Osteocyte (in vitro differentiated cells): ENCODE measurements around the gene FOXC1. TPM values are rescaled to one million over a fixed set of nuclear protein-coding genes. Genes with fewer than 3 reads are reported as not detected.

Experiments used
- DNase-seq: peaks from one replicate; pipeline ENCODE4 v3.0.0; 2021; ENCODE audit warnings: mixed read lengths; ENCODE audit not compliant: unreplicated experiment; ENCODE audit errors: extremely low spot score
- H3K27ac Mint-ChIP-seq: one replicate; pipeline ENCODE4 v1.8.0; 2021; ENCODE audit warnings: mild to moderate bottlenecking, mixed read lengths; ENCODE audit not compliant: unreplicated experiment
- H3K27me3 Mint-ChIP-seq: one replicate; pipeline ENCODE4 v1.8.0; 2021; ENCODE audit warnings: mixed read lengths; ENCODE audit not compliant: unreplicated experiment
- H3K36me3 Mint-ChIP-seq: one replicate; pipeline ENCODE4 v1.8.0; 2021; ENCODE audit warnings: mixed read lengths; ENCODE audit not compliant: unreplicated experiment
- H3K4me1 Mint-ChIP-seq: one replicate; pipeline ENCODE4 v1.8.0; 2021; ENCODE audit warnings: mixed read lengths; ENCODE audit not compliant: unreplicated experiment
- H3K4me3 Mint-ChIP-seq: one replicate; pipeline ENCODE4 v1.8.0; 2021; ENCODE audit warnings: mild to moderate bottlenecking, moderate library complexity, mixed read lengths; ENCODE audit not compliant: unreplicated experiment
- H3K9me3 Mint-ChIP-seq: one replicate; pipeline ENCODE4 v1.8.0; 2021; ENCODE audit warnings: mixed read lengths; ENCODE audit not compliant: unreplicated experiment
- total RNA-seq: library from RNA; stranded (reverse); gene quantifications from 2 replicates; pipeline ENCODE4 v1.2.1, GENCODE V29; 2021
- TF ChIP-seq, protein P1 (sequence below): fragments of 200-600 bp; sonication (generic); IDR thresholded peaks from 2 replicates; pipeline ENCODE4 v1.5.0; 2021; ENCODE audit warnings: antibody characterized with exemption, mild to moderate bottlenecking, moderate library complexity

FOXC1 gene
- total RNA-seq, 1 donor from 2014 or later: 106 TPM

DNA sequence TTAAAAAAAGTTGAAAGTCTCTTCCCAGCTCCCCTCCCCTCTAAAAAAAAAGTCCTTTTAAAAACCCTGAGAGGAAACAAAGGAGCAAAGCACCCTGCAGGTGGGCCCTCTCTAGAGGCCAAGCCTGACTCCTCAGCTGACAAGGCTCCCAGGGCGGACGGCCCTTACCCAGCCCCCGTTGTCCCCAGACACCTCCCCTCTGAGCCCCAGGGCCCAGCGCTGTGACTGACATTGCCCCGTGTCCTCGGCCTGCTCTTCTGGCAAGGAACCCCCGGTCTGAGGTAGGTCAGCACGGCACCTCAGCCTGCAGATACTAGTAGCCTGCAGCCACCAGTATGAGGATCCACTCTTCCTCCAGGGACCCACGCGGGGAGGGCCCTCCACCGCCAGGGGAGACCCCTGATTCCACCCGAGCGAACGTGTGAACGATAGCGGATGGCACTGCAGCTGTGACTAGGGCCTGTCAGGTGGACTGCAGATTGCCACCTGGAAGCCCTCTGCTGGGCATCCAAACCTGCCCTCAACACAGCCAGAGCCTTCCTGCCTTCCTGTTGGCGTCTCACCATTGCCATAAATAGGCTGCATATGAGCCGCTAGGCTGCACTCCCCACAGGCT is 34.2 kb downstream of the FOXC1 start:
- Mint-ChIP-seq H3K36me3 (peaks cover 9% of the 10 kb centered on the region), H3K4me1 (peaks cover 2% of the 10 kb centered on the region), H3K27ac (no peak overlapping the region), H3K27me3 (no peaks in the 10 kb centered on the region), H3K9me3 (no peaks in the 10 kb centered on the region), H3K4me3 (no peak overlapping the region)
- TF ChIP-seq, protein P1, sequence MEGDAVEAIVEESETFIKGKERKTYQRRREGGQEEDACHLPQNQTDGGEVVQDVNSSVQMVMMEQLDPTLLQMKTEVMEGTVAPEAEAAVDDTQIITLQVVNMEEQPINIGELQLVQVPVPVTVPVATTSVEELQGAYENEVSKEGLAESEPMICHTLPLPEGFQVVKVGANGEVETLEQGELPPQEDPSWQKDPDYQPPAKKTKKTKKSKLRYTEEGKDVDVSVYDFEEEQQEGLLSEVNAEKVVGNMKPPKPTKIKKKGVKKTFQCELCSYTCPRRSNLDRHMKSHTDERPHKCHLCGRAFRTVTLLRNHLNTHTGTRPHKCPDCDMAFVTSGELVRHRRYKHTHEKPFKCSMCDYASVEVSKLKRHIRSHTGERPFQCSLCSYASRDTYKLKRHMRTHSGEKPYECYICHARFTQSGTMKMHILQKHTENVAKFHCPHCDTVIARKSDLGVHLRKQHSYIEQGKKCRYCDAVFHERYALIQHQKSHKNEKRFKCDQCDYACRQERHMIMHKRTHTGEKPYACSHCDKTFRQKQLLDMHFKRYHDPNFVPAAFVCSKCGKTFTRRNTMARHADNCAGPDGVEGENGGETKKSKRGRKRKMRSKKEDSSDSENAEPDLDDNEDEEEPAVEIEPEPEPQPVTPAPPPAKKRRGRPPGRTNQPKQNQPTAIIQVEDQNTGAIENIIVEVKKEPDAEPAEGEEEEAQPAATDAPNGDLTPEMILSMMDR: no peak
- no peak for DNase-seq

DNA sequence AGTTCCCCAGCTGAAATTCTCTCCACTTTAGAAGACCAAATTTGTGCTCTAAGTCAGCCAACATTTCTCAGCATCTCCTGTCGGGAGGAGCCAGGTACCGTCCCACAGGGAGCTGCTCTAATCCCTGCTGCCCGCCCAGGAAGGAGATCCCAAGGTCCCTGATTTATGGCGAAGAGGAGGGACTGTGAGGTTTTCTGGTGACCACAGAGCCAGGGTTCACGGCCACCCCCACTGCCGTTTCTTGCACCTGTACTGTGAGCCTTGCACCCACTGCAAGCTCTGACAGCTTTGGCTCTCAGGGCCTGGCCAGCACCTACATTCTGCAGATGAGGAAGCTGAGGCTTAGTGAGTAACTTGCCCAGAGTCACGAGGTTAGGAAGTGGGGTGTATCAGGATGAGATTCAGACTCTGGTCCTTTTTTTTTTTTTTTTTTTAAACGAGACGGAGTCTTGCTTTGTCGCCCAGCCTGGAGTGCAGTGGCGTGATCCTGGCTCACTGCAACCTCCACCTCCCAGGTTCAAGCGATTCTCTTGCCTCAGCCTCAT is 34.9 kb downstream of the FOXC1 start:
- Mint-ChIP-seq H3K27ac (no peak overlapping the region), H3K4me1 (peaks cover 2% of the 10 kb centered on the region), H3K4me3 (no peak overlapping the region), H3K9me3 (no peaks in the 10 kb centered on the region), H3K27me3 (no peaks in the 10 kb centered on the region), H3K36me3 (peaks cover 9% of the 10 kb centered on the region)
- TF ChIP-seq, protein P1: no peak
- DNase-seq: no peak

DNA sequence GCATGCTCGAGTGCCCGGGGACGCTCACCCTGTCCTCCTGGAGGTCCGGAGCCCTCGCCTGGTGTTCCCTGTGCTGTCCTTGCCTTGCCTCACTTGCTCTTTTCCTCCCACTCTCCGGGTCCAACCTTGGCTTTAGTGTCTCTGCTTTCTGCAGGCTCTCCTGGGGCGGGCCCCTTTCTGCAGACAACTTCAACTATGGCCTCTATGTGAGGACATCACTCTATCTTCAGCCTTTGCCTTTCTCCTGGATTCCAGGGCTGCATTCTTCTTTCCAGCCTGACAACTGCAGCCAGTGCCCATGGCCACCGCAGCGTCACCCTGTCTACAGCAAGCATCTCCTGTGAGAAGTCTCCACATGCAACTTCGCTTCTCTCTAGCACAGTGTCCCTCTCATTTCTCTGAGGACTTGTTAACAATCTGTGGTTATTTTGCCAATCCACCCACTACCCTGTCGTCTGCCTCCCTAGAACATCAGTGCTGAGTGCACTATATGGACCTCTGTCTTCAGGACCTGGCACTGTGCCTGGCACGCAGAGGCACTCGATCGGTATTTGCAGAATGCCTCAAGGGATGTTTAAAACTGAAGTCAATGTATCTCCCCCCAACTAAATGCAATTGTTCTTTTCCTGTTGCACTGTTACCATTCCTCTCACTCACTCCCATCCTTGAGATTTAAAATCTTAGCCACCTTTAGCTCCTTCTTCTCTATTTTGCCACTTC is 35.9 kb downstream of the FOXC1 start:
- DNase-seq: no peak
- Mint-ChIP-seq H3K27ac (no peak overlapping the region), H3K36me3 (peaks cover 9% of the 10 kb centered on the region), H3K4me1 (peaks cover 2% of the 10 kb centered on the region), H3K27me3 (no peaks in the 10 kb centered on the region), H3K9me3 (no peaks in the 10 kb centered on the region), H3K4me3 (no peak overlapping the region)
- TF ChIP-seq, protein P1: no peak

DNA sequence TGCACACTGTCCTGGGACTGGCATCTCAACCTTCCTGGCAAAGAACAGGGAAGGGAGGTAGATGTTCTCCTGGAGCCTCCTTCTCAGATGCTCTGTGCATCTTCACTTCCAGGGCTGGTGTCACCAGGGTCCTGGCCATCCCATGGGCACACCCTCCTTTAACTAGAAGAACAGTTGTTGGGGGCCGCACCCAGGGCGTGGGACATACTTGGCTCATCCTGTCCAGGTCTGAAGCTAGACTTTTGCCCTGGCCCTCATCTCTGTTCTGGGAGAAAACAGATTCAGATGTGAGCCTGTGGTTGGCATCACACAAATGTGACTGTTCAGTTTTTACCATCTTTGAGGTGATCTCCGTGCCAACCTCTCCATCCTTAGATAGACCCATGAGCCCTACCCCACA is 41.6 kb downstream of the FOXC1 start:
- Mint-ChIP-seq H3K27me3 (no peaks in the 10 kb centered on the region), H3K4me3 (no peak overlapping the region), H3K9me3 (no peaks in the 10 kb centered on the region), H3K4me1 (no peaks in the 10 kb centered on the region), H3K36me3 (no peaks in the 10 kb centered on the region), H3K27ac (no peak overlapping the region)
- no peak for DNase-seq
- TF ChIP-seq, protein P1: no peak

DNA sequence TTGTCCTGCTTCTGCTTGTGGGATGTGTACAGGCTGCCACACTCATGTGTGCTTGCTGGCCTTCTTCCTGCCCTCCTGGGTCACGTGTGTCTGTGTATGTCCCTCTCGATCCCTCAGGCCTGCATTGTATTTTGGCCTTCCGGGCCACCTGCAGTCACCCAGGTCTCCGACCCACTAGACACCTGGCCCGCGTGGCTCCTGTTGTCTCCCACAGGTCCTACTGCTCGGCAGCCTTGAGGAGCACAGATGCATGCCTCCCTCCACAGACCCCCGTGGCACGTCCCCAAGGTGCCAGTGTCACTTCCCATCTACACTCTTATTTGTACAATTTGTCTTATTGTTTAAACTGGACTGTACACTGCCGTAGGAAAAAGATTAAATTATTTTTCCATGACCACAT is 43.1 kb downstream of the FOXC1 start:
- Mint-ChIP-seq H3K9me3 (no peaks in the 10 kb centered on the region), H3K4me1 (peaks cover 3% of the 10 kb centered on the region), H3K4me3 (no peak overlapping the region), H3K27ac (no peak overlapping the region), H3K36me3 (no peaks in the 10 kb centered on the region), H3K27me3 (no peaks in the 10 kb centered on the region)
- no peak for DNase-seq
- TF ChIP-seq, protein P1: no peak
